Common myeloid progenitor, CD34-positive (primary cell): Measurements from ENCODE around the gene APOL3.
"Not testable (repeated sequence)": the region's sequence is repeated elsewhere in the genome, so short reads cannot be mapped to it uniquely, and the experiment has no call there.

ENCODE experiments used
- CTCF ChIA-PET: fragments of 350-600 bp; sonication (Branson Sonifier 250); formaldehyde crosslinking; loops from one replicate; lab custom pipeline; 2021; ENCODE audit warnings: antibody characterized with exemption; lab: Charles Lee
- POLR2A ChIA-PET: fragments of 350-600 bp; sonication (Branson Sonifier 250); formaldehyde crosslinking; loops from one replicate; lab custom pipeline; 2021; ENCODE audit warnings: antibody characterized with exemption; lab: Charles Lee
- DNase-seq, 3 donors: peaks; one replicate each; pipeline versions ENCODE4 v3.0.0 to v3.0.0-alpha.2; 2013
- H3K27ac ChIP-seq, 2 experiments: 1 replicate in 1 of 2; 2 replicates in 1 of 2; pipeline ENCODE4 v1.7.0; 2013; ENCODE audit warnings: inconsistent platforms in 2 of 2, low read length in 2 of 2, mild to moderate bottlenecking in 2 of 2, low read depth in 1 of 2, moderate library complexity in 1 of 2; ENCODE audit not compliant: severe bottlenecking in 2 of 2, insufficient read depth in 1 of 2, poor library complexity in 1 of 2
- H3K27me3 ChIP-seq, 5 experiments: replicated peaks in 2 of 5; 1 replicate in 3 of 5; 2 replicates in 2 of 5; pipeline versions ENCODE4 v1.6.1 to v1.7.0; 2013; ENCODE audit warnings: low read length in 4 of 5, mild to moderate bottlenecking in 2 of 5, moderate library complexity in 2 of 5, inconsistent platforms in 1 of 5; ENCODE audit not compliant: insufficient read depth in 5 of 5, control insufficient read depth in 4 of 5
- H3K36me3 ChIP-seq, 4 experiments: 1 replicate in 2 of 4; 2 replicates in 2 of 4; pipeline versions ENCODE4 v1.6.1 to v1.7.0; 2013; ENCODE audit warnings: low read length in 3 of 4, control low read depth in 1 of 4, mild to moderate bottlenecking in 1 of 4; ENCODE audit not compliant: control insufficient read depth in 4 of 4, insufficient read depth in 4 of 4
- H3K4me1 ChIP-seq, 4 experiments: 1 replicate in 3 of 4; 2 replicates in 1 of 4; pipeline versions ENCODE4 v1.6.1 to v1.7.1; 2013; ENCODE audit warnings: low read length in 3 of 4, mild to moderate bottlenecking in 3 of 4, control low read depth in 1 of 4, inconsistent platforms in 1 of 4, moderate library complexity in 1 of 4; ENCODE audit not compliant: control insufficient read depth in 4 of 4, insufficient read depth in 4 of 4; ENCODE audit errors: control extremely low read depth in 1 of 4
- H3K4me3 ChIP-seq, 7 experiments: 1 replicate in 4 of 7; 2 replicates in 3 of 7; pipeline versions ENCODE4 v1.5.1 to v1.7.0; 2013; ENCODE audit warnings: mild to moderate bottlenecking in 7 of 7, low read length in 6 of 7, moderate library complexity in 6 of 7, inconsistent platforms in 2 of 7, low read depth in 2 of 7, control low read depth in 1 of 7; ENCODE audit not compliant: insufficient read depth in 4 of 7, control insufficient read depth in 1 of 7; ENCODE audit errors: extremely low read depth in 1 of 7
- H3K9me3 ChIP-seq, 5 experiments: 1 replicate in 4 of 5; 2 replicates in 1 of 5; pipeline versions ENCODE4 v1.6.1 to v1.7.1; 2013; ENCODE audit warnings: low read length in 4 of 5, mild to moderate bottlenecking in 2 of 5, inconsistent platforms in 1 of 5, low read depth in 1 of 5, moderate library complexity in 1 of 5; ENCODE audit not compliant: control insufficient read depth in 4 of 5, insufficient read depth in 2 of 5; ENCODE audit errors: control extremely low read depth in 1 of 5
- WGBS: methylation state at CpG from one replicate; pipeline ENCODE4 v1.1.5; 2013; ENCODE audit not compliant: insufficient coverage; 5-methylcytosine and 5-hydroxymethylcytosine counted together

Gene APOL3

GRCh38 chr22:36194385-36194784 is 33.8 kb upstream of the APOL3 start:
- H3K27me3 ChIP-seq = no peaks in the 10 kb centered on the region
- H3K9me3 ChIP-seq = no peaks in the 10 kb centered on the region
- peaks cover 4 to 38% (median 20%) of the 10 kb centered on the region in 4 experiments for H3K4me1 ChIP-seq
- CTCF ChIA-PET = interaction anchor here (0.6 to 5.2 kb wide), 21 partner anchors 9 to 94 kb away, joined by 3 to 26 read pairs (median 4); no protein-coding TSS in a partner anchor
- DNase-seq = no peak
- WGBS = 100% methylated on average over 2 of the region's 2 CpGs
- H3K4me3 ChIP-seq = no peak overlapping the region
- peaks cover 0 to 10% (median 0%) of the 10 kb centered on the region in 4 experiments for H3K36me3 ChIP-seq
- H3K27ac ChIP-seq = no peak overlapping the region
- POLR2A ChIA-PET = no interaction called here

GRCh38 chr22:36193577-36193976 is 33.0 kb upstream of the APOL3 start:
- WGBS = 88% methylated on average over 3 of the region's 3 CpGs

GRCh38 chr22:36193171-36193570 is 32.6 kb upstream of the APOL3 start:
- Histone ChIP-seq H3K4me3 (no peak overlapping the region), H3K27ac (no peak overlapping the region), H3K27me3 (no peaks in the 10 kb centered on the region), H3K36me3 (peaks cover 0 to 10% (median 0%) of the 10 kb centered on the region in 4 experiments), H3K4me1 (peaks cover 4 to 26% (median 15%) of the 10 kb centered on the region in 4 experiments), H3K9me3 (no peaks in the 10 kb centered on the region)
- 100% methylated on average over 1 of the region's 3 CpGs for WGBS
- ChIA-PET POLR2A (no interaction called here), CTCF (interaction anchor here (0.9 to 3.2 kb wide), 8 partner anchors 9 to 85 kb away, joined by 3 to 13 read pairs (median 4); partner anchors contain the start of genes APOL2 and APOL4)
- no peak for DNase-seq

More at GRCh38 chr22:36193577-36193976, 33.0 kb upstream of the APOL3 start:
- Histone ChIP-seq H3K4me3 (no peak overlapping the region), H3K9me3 (no peaks in the 10 kb centered on the region), H3K27ac (no peak overlapping the region), H3K27me3 (no peaks in the 10 kb centered on the region), H3K4me1 (peaks cover 4 to 30% (median 18%) of the 10 kb centered on the region in 4 experiments), H3K36me3 (peaks cover 0 to 10% (median 0%) of the 10 kb centered on the region in 4 experiments)
- CTCF ChIA-PET = interaction anchor here (1.3 to 3.2 kb wide), 6 partner anchors 8 to 84 kb away, joined by 3 to 13 read pairs (median 6); no protein-coding TSS in a partner anchor
- POLR2A ChIA-PET = no interaction called here
- DNase-seq = no peak

- POLR2A ChIA-PET = no interaction called here
- no peak overlapping the region for H3K27ac ChIP-seq
- 69% methylated on average over 4 of the region's 4 CpGs for WGBS
- H3K4me1 ChIP-seq = peaks cover 1 to 20% (median 9%) of the 10 kb centered on the region in 4 experiments
- H3K9me3 ChIP-seq = no peaks in the 10 kb centered on the region
- peaks cover 0 to 10% (median 0%) of the 10 kb centered on the region in 4 experiments for H3K36me3 ChIP-seq
- no peak overlapping the region for H3K4me3 ChIP-seq
- CTCF ChIA-PET = interaction anchor here (0.7 to 3.2 kb wide), 8 partner anchors 9 to 294 kb away, joined by 3 to 13 read pairs (median 4); partner anchors contain the start of genes APOL2 and APOL4
- DNase-seq = no peak
- H3K27me3 ChIP-seq = no peaks in the 10 kb centered on the region
Observed at GRCh38 chr22:36192542-36192941, 32.0 kb upstream of the APOL3 start.

GRCh38 chr22:36191106-36191836 is 30.7 kb upstream of the APOL3 start:
- POLR2A ChIA-PET = no interaction called here
- Histone ChIP-seq H3K27ac (no peak overlapping the region), H3K4me1 (peaks cover 0 to 7% (median 0%) of the 10 kb centered on the region in 4 experiments), H3K4me3 (no peak overlapping the region), H3K36me3 (peaks cover 0 to 10% (median 0%) of the 10 kb centered on the region in 4 experiments), H3K27me3 (no peaks in the 10 kb centered on the region), H3K9me3 (no peaks in the 10 kb centered on the region)
- DNase-seq = no peak
- CTCF ChIA-PET = interaction anchor here (0.6 to 3.2 kb wide), 6 partner anchors 11 to 269 kb away, joined by 3 to 13 read pairs (median 4); partner anchors contain the start of gene APOL2
- WGBS = 88% methylated on average over 16 of the region's 17 CpGs

GRCh38 chr22:36187862-36188261 is 27.3 kb upstream of the APOL3 start:
- H3K27ac ChIP-seq, H3K36me3 ChIP-seq, H3K4me3 ChIP-seq, H3K9me3 ChIP-seq, H3K27me3 ChIP-seq, CTCF ChIA-PET, DNase-seq, POLR2A ChIA-PET, H3K4me1 ChIP-seq: not testable (repeated sequence)
- WGBS = 100% methylated on average over 3 of the region's 6 CpGs
